Femur (tissue), 1 donor: ENCODE measurements around the gene RTKN2.

Experiments
- DNase-seq: peaks from one replicate; pipeline ENCODE4 v3.0.0-alpha.2; 2017

RTKN2 gene

GRCh38 chr10:62170732-62171131 lies 97.9 kb downstream of the RTKN2 start:
- DNase-seq: no peak

- DNase-seq: peak; percentile 46
Observed at GRCh38 chr10:62166331-62167131, 102.1 kb downstream of the RTKN2 start.

- DNase-seq: no peak
Observed at GRCh38 chr10:62165803-62166202, 102.8 kb downstream of the RTKN2 start.

- no peak for DNase-seq
Observed at GRCh38 chr10:62163024-62163423, 105.6 kb downstream of the RTKN2 start.

- no peak for DNase-seq
Observed at GRCh38 chr10:62162261-62162981, 106.2 kb downstream of the RTKN2 start.

- DNase-seq: no peak
Observed at GRCh38 chr10:62159351-62159750, 109.3 kb downstream of the RTKN2 start.

GRCh38 chr10:62157601-62158000 lies 111.0 kb downstream of the RTKN2 start:
- no peak for DNase-seq

GRCh38 chr10:62155054-62155680 lies 113.5 kb downstream of the RTKN2 start:
- no peak for DNase-seq

GRCh38 chr10:62154231-62154630 lies 114.4 kb downstream of the RTKN2 start:
- no peak for DNase-seq

GRCh38 chr10:62153191-62153590 lies 115.5 kb downstream of the RTKN2 start:
- no peak for DNase-seq

GRCh38 chr10:62149621-62150020 lies 119.0 kb downstream of the RTKN2 start:
- no peak for DNase-seq

GRCh38 chr10:62148155-62148554 lies 120.5 kb downstream of the RTKN2 start:
- DNase-seq: no peak

- no peak for DNase-seq
Observed at GRCh38 chr10:62147425-62147824, 121.2 kb downstream of the RTKN2 start.

GRCh38 chr10:62136931-62137330 lies 131.7 kb downstream of the RTKN2 start:
- DNase-seq: no peak

GRCh38 chr10:62133618-62134017 lies 135.0 kb downstream of the RTKN2 start:
- no peak for DNase-seq
